PC-3 (cell line): ENCODE measurements around the gene TMEM219. TPM values are rescaled to one million over a fixed set of nuclear protein-coding genes. Genes with fewer than 3 reads are reported as not detected.

Experiments used
- ATAC-seq: fragments of 200-7000 bp; cut with Tn5 transposase; 2 replicates; pipeline ENCODE4 v1.9.1; 2020; ENCODE audit warnings: mild to moderate bottlenecking, moderate library complexity
- BruUV-seq: library from RNA; stranded (reverse); fragments of 400-500 nt; replicated peaks from 2 replicates; lab custom pipeline; 2021; lab: Mats Ljungman, UMichigan
- CTCF ChIA-PET: fragments of 300-600 bp; sonication (Branson Sonifier 250); formaldehyde crosslinking; loops from one replicate; lab custom pipeline; 2022; ENCODE audit warnings: antibody characterized with exemption; lab: Charles Lee
- POLR2A ChIA-PET: fragments of 300-600 bp; sonication (Branson Sonifier 250); formaldehyde crosslinking; loops from one replicate; lab custom pipeline; 2022; ENCODE audit warnings: antibody characterized with exemption; ENCODE audit not compliant: unreplicated experiment; lab: Charles Lee
- DNase-seq: peaks from one replicate; pipeline ENCODE4 v3.0.0-alpha.2; 2015
- H2AFZ ChIP-seq: fragments of 300-600 bp; sonication (generic); 2 replicates; pipeline ENCODE4 v1.6.0; 2016; ENCODE audit warnings: antibody characterized with exemption, low read length
- H3F3A ChIP-seq: fragments of 300-600 bp; sonication (generic); one replicate; pipeline ENCODE4 v1.6.0; 2017; ENCODE audit warnings: antibody characterized with exemption, low read length, control low read depth, mild to moderate bottlenecking; ENCODE audit not compliant: unreplicated experiment
- H3K27ac ChIP-seq: fragments of 300-600 bp; sonication (generic); 2 replicates; pipeline ENCODE4 v1.5.1; 2016; ENCODE audit warnings: mild to moderate bottlenecking, low read length
- H3K27me3 ChIP-seq: fragments of 300-600 bp; sonication (generic); 2 replicates; pipeline ENCODE4 v1.6.1; 2016; ENCODE audit warnings: low read length, mixed read lengths
- H3K36me3 ChIP-seq: fragments of 300-600 bp; sonication (generic); 2 replicates; pipeline ENCODE4 v1.6.1; 2016; ENCODE audit warnings: low read depth, mixed run types, low read length, mixed read lengths
- H3K4me1 ChIP-seq: fragments of 300-600 bp; sonication (generic); 2 replicates; pipeline ENCODE4 v1.5.1; 2016; ENCODE audit warnings: low read length; ENCODE audit not compliant: insufficient read depth
- H3K4me2 ChIP-seq: fragments of 300-600 bp; sonication (generic); 2 replicates; pipeline ENCODE4 v1.6.0; 2016; ENCODE audit warnings: low read length
- H3K4me3 ChIP-seq: fragments of 300-600 bp; sonication (generic); 2 replicates; pipeline ENCODE4 v1.5.1; 2016; ENCODE audit warnings: mild to moderate bottlenecking, low read length, mixed read lengths
- H3K79me2 ChIP-seq: fragments of 300-600 bp; sonication (generic); 2 replicates; pipeline ENCODE4 v1.6.1; 2017; ENCODE audit warnings: low read length, mixed read lengths
- H3K9ac ChIP-seq: fragments of 300-600 bp; sonication (generic); 2 replicates; pipeline ENCODE4 v1.6.0; 2016; ENCODE audit warnings: mild to moderate bottlenecking, low read length
- H3K9me2 ChIP-seq: fragments of 300-600 bp; sonication (generic); replicated peaks from 2 replicates; pipeline ENCODE4 v1.6.1; 2016; ENCODE audit warnings: mixed run types, low read length, mixed read lengths
- H3K9me3 ChIP-seq: fragments of 300-600 bp; sonication (generic); 2 replicates; pipeline ENCODE4 v1.6.1; 2016; ENCODE audit warnings: low read length, mixed read lengths
- H4K20me1 ChIP-seq: fragments of 300-600 bp; sonication (generic); 2 replicates; pipeline ENCODE4 v1.6.1; 2016; ENCODE audit warnings: low read length, mixed read lengths
- EZH2 ChIP-seq: fragments of 300-600 bp; sonication (generic); IDR thresholded peaks from one replicate; pipeline ENCODE4 v1.6.1; 2017; ENCODE audit warnings: antibody characterized with exemption, mild to moderate bottlenecking, low read length; ENCODE audit not compliant: unreplicated experiment
- EZH2phosphoT487 ChIP-seq: fragments of 300-600 bp; sonication (generic); IDR thresholded peaks from 2 replicates; pipeline ENCODE4 v1.6.1; 2018; ENCODE audit warnings: mild to moderate bottlenecking, antibody characterized with exemption, low read length, borderline replicate concordance
- intact Hi-C: fragments of 100-400 bp; cut with micrococcal nuclease; formaldehyde crosslinking; loops from 2 replicates; pipeline ENCODE4 v1.9.0; 2023
- total RNA-seq: library from RNA; depleted of rRNA; stranded (reverse); fragments of >200 nt; gene quantifications from 2 replicates; pipeline ENCODE4 v1.2.3, GENCODE V29; 2014
- TF ChIP-seq, protein P1 (sequence below): fragments of 300-600 bp; sonication (generic); conservative IDR thresholded peaks from 2 replicates; pipeline ENCODE4 v1.5.1; 2017; ENCODE audit warnings: antibody characterized with exemption, low read depth, mild to moderate bottlenecking, low read length

TMEM219 gene
- total RNA-seq, 1 experiment from 2014 or later, result 60.9 TPM

- no TSS peak for BruUV-seq
- H3K27me3 ChIP-seq, result no peaks in the 10 kb centered on the region
- ATAC-seq, result no peak
- peaks cover 47% of the 10 kb centered on the region for H3K79me2 ChIP-seq
- peak overlapping the region; percentile 98 for H3K4me3 ChIP-seq
- ChIA-PET POLR2A (interaction anchor here (1.1 kb wide), 1 partner anchor 49 kb away, joined by 3 read pairs; the partner anchor contains the start of gene KCTD13), CTCF (no interaction called here)
- peak overlapping the region; percentile 98 for H3K4me2 ChIP-seq
- H4K20me1 ChIP-seq, result peaks cover 26% of the 10 kb centered on the region
- no peaks in the 10 kb centered on the region for H3K9me2 ChIP-seq
- no peaks in the 10 kb centered on the region for H3F3A ChIP-seq
- no peak overlapping the region for H2AFZ ChIP-seq
- H3K27ac ChIP-seq, result no peak overlapping the region
- TF ChIP-seq, protein P1, sequence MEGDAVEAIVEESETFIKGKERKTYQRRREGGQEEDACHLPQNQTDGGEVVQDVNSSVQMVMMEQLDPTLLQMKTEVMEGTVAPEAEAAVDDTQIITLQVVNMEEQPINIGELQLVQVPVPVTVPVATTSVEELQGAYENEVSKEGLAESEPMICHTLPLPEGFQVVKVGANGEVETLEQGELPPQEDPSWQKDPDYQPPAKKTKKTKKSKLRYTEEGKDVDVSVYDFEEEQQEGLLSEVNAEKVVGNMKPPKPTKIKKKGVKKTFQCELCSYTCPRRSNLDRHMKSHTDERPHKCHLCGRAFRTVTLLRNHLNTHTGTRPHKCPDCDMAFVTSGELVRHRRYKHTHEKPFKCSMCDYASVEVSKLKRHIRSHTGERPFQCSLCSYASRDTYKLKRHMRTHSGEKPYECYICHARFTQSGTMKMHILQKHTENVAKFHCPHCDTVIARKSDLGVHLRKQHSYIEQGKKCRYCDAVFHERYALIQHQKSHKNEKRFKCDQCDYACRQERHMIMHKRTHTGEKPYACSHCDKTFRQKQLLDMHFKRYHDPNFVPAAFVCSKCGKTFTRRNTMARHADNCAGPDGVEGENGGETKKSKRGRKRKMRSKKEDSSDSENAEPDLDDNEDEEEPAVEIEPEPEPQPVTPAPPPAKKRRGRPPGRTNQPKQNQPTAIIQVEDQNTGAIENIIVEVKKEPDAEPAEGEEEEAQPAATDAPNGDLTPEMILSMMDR, result no peak
- H3K9ac ChIP-seq, result peak overlapping the region; percentile 93; the same call in 1 of the 2 replicates
- DNase-seq, result no peak
- H3K9me3 ChIP-seq, result no peaks in the 10 kb centered on the region
- intact Hi-C loops, result no loop called here
- H3K4me1 ChIP-seq, result peaks cover 22% of the 10 kb centered on the region
- peaks cover 22% of the 10 kb centered on the region for H3K36me3 ChIP-seq
Observed at GRCh38 chr16:29975134-29975538, 13.3 kb downstream of the TMEM219 start.

GRCh38 chr16:29975811-29976511, 14.1 kb downstream of the TMEM219 start:
- Histone ChIP-seq H3K9me2 (no peaks in the 10 kb centered on the region), H3K27me3 (no peaks in the 10 kb centered on the region), H2AFZ (no peak overlapping the region), H3K4me3 (peak overlapping the region; percentile 98), H3K9me3 (no peaks in the 10 kb centered on the region), H3K27ac (no peak overlapping the region), H4K20me1 (peaks cover 26% of the 10 kb centered on the region), H3K36me3 (peaks cover 30% of the 10 kb centered on the region), H3K4me1 (peaks cover 22% of the 10 kb centered on the region), H3K9ac (peak overlapping the region; percentile 93; the same call in 1 of the 2 replicates), H3K79me2 (peaks cover 47% of the 10 kb centered on the region), H3K4me2 (peak overlapping the region; percentile 98), H3F3A (no peaks in the 10 kb centered on the region)
- no peak for ATAC-seq
- BruUV-seq, result no TSS peak
- TF ChIP-seq EZH2phosphoT487, result no peak
- TF ChIP-seq, protein P1, result no peak
- no peak for TF ChIP-seq EZH2
- ChIA-PET POLR2A (interaction anchor here (1.1 kb wide), 1 partner anchor 50 kb away, joined by 3 read pairs; the partner anchor contains the start of gene KCTD13), CTCF (interaction anchor here (0.6 kb wide), 1 partner anchor 29 kb away, joined by 3 read pairs; no protein-coding TSS in a partner anchor)
- intact Hi-C loops, result no loop called here
- peak; percentile 1 for DNase-seq
